ENCODE data around the gene NEAT1. TPM values are rescaled to one million over a fixed set of nuclear protein-coding genes. Genes with fewer than 3 reads are reported as not detected.
"Not testable (repeated sequence)": the region's sequence is repeated elsewhere in the genome, so short reads cannot be mapped to it uniquely, and the experiment has no call there.

The NEAT1 gene
- total RNA-seq, 4 donors from 2014 or later, result 30.6 to 705 (median 357) TPM

- intact Hi-C loops (cut with DNase I), result no loop called here
- no peaks in the 10 kb centered on the region for H3K36me3 ChIP-seq
- H3K4me1 ChIP-seq, result peaks cover 7 to 39% (median 22%) of the 10 kb centered on the region in 3 donors
These were observed 32.3 kb downstream of the NEAT1 start for GRCh38 chr11:65454696-65455456.

GRCh38 chr11:65456418-65456817, 33.8 kb downstream of the NEAT1 start:
- WGBS, 2 donors, result 73 to 92% methylated on average over 3 of the region's 3 CpGs
- Histone ChIP-seq H3K36me3 (no peaks in the 10 kb centered on the region), H3K4me3 (no peak overlapping the region), H3K27me3 (no peaks in the 10 kb centered on the region), H3K4me1 (peaks cover 7 to 39% (median 22%) of the 10 kb centered on the region in 3 donors), H3K27ac (no peak overlapping the region), H3K9me3 (no peaks in the 10 kb centered on the region)
- intact Hi-C loops (cut with DNase I), result no loop called here
- DNase-seq, result no peak
- no peak for TF ChIP-seq POLR2A (IDR thresholded peaks at IDR 0.05)
- TF ChIP-seq CTCF (IDR thresholded peaks at IDR 0.05), result no peak

More at GRCh38 chr11:65454696-65455456, 32.3 kb downstream of the NEAT1 start:
- Histone ChIP-seq H3K27me3 (no peaks in the 10 kb centered on the region), H3K4me3 (peak overlapping the region; percentile 40 to 71 (median 52)), H3K9me3 (no peaks in the 10 kb centered on the region), H3K27ac (peak overlapping the region; percentile 85 to 93 (median 92))
- TF ChIP-seq POLR2A (IDR thresholded peaks at IDR 0.05) (peak in 3 of 4 donors; percentile 57 to 92 (median 64)), CTCF (IDR thresholded peaks at IDR 0.05) (peak in 1 of 6 experiments; percentile 14)
- no peak for DNase-seq
- 1% methylated on average over 22 to 29 of the region's 47 CpGs for WGBS, 2 donors

GRCh38 chr11:65459552-65459951, 37.0 kb downstream of the NEAT1 start:
- TF ChIP-seq POLR2A (IDR thresholded peaks at IDR 0.05) (no peak), CTCF (IDR thresholded peaks at IDR 0.05) (no peak)
- Histone ChIP-seq H3K27ac (no peak overlapping the region), H3K4me3 (no peak overlapping the region), H3K27me3 (no peaks in the 10 kb centered on the region), H3K4me1 (peaks cover 3 to 16% (median 5%) of the 10 kb centered on the region in 3 donors), H3K36me3 (no peaks in the 10 kb centered on the region), H3K9me3 (no peaks in the 10 kb centered on the region)
- no peak for DNase-seq
- intact Hi-C loops (cut with DNase I), result no loop called here
- 50 to 89% methylated on average over 3 to 5 of the region's 7 CpGs for WGBS, 2 donors

- H3K36me3 ChIP-seq; H3K9me3 ChIP-seq; H3K4me3 ChIP-seq; H3K27me3 ChIP-seq; H3K27ac ChIP-seq; DNase-seq; intact Hi-C loops (cut with DNase I): not testable (repeated sequence)
- WGBS, 2 donors, result 86 to 88% methylated on average over 11 to 14 of the region's 18 CpGs
- H3K4me1 ChIP-seq, result peaks cover 7 to 26% (median 11%) of the 10 kb centered on the region in 3 donors
These were observed 42.9 kb downstream of the NEAT1 start for GRCh38 chr11:65465471-65465870.

GRCh38 chr11:65467306-65467705, 44.7 kb downstream of the NEAT1 start:
- intact Hi-C loops (cut with DNase I); H3K4me3 ChIP-seq; H3K9me3 ChIP-seq; H3K27me3 ChIP-seq; H3K27ac ChIP-seq; H3K36me3 ChIP-seq; DNase-seq: not testable (repeated sequence)
- peaks cover 19 to 45% (median 22%) of the 10 kb centered on the region in 3 donors for H3K4me1 ChIP-seq
- 88 to 92% methylated on average over 6 of the region's 6 CpGs for WGBS, 2 donors

- WGBS, 2 donors, result 6 to 10% methylated on average over 3 of the region's 3 CpGs
- TF ChIP-seq POLR2A (IDR thresholded peaks at IDR 0.05) (no peak), CTCF (IDR thresholded peaks at IDR 0.05) (peak; percentile 45 to 91 (median 79))
- H3K4me1 ChIP-seq, result peaks cover 24 to 57% (median 30%) of the 10 kb centered on the region in 3 donors
- no peak for DNase-seq
- H3K9me3 ChIP-seq, result no peaks in the 10 kb centered on the region
- H3K4me3 ChIP-seq, result no peak overlapping the region
- no peaks in the 10 kb centered on the region for H3K27me3 ChIP-seq
- H3K36me3 ChIP-seq, result no peaks in the 10 kb centered on the region
- intact Hi-C loops (cut with DNase I), result no loop called here
- peak overlapping the region in 3 of 4 donors; percentile 19 to 98 (median 93) for H3K27ac ChIP-seq
These were observed 46.3 kb downstream of the NEAT1 start for GRCh38 chr11:65468874-65469333.

All from esophagus squamous epithelium (tissue), 5 donors.